Loucy (cell line): ENCODE data around the gene CACNA1C.

Experiments
- H2AFZ ChIP-seq: fragments of 200-600 bp; sonication (generic); 2 replicates; pipeline ENCODE4 v1.6.0; 2016; ENCODE audit warnings: antibody characterized with exemption, mild to moderate bottlenecking, low read length, moderate library complexity
- H3F3A ChIP-seq: fragments of 200-600 bp; 2 replicates; pipeline ENCODE4 v1.6.0; 2016; ENCODE audit warnings: antibody characterized with exemption, low read depth, mild to moderate bottlenecking
- H3K27me3 ChIP-seq: fragments of 200-600 bp; sonication (generic); 2 replicates; pipeline ENCODE4 v1.6.1; 2014; ENCODE audit warnings: low read length, mild to moderate bottlenecking; ENCODE audit not compliant: insufficient read depth, poor library complexity, severe bottlenecking
- H3K36me3 ChIP-seq: fragments of 200-600 bp; sonication (generic); 2 replicates; pipeline ENCODE4 v1.6.1; 2016; ENCODE audit warnings: low read length; ENCODE audit not compliant: insufficient read depth
- H3K4me1 ChIP-seq: fragments of 200-600 bp; sonication (generic); 2 replicates; pipeline ENCODE4 v1.5.1; 2014; ENCODE audit warnings: low read length, mild to moderate bottlenecking; ENCODE audit not compliant: insufficient read depth, poor library complexity, severe bottlenecking
- H3K4me2 ChIP-seq: fragments of 200-600 bp; sonication (generic); 2 replicates; pipeline ENCODE4 v1.6.0; 2014; ENCODE audit warnings: antibody characterized with exemption, low read length, low read depth, mild to moderate bottlenecking; ENCODE audit not compliant: poor library complexity, severe bottlenecking
- H3K4me3 ChIP-seq: fragments of 200-600 bp; sonication (generic); 2 replicates; pipeline ENCODE4 v1.5.1; 2014; ENCODE audit warnings: low read length, mild to moderate bottlenecking, mixed read lengths; ENCODE audit not compliant: poor library complexity, severe bottlenecking
- H3K79me2 ChIP-seq: fragments of 200-600 bp; sonication (generic); 2 replicates; pipeline ENCODE4 v1.6.1; 2014; ENCODE audit warnings: low read length; ENCODE audit not compliant: insufficient read depth
- H3K9ac ChIP-seq: fragments of 200-600 bp; sonication (generic); 2 replicates; pipeline ENCODE4 v1.6.0; 2014; ENCODE audit warnings: mild to moderate bottlenecking, low read depth, low read length, moderate library complexity; ENCODE audit not compliant: poor library complexity, severe bottlenecking
- H3K9me2 ChIP-seq: fragments of 200-600 bp; sonication (generic); replicated peaks from 2 replicates; pipeline ENCODE4 v1.6.1; 2016; ENCODE audit warnings: low read depth, low read length, mixed read lengths
- H3K9me3 ChIP-seq: fragments of 200-600 bp; sonication (generic); 2 replicates; pipeline ENCODE4 v1.6.1; 2014; ENCODE audit warnings: mild to moderate bottlenecking, antibody characterized with exemption, low read length, low read depth; ENCODE audit not compliant: insufficient read depth
- H4K20me1 ChIP-seq: fragments of 200-600 bp; sonication (generic); 2 replicates; pipeline ENCODE4 v1.6.0; 2014; ENCODE audit warnings: antibody characterized with exemption, low read length, mild to moderate bottlenecking; ENCODE audit not compliant: insufficient read depth, poor library complexity, severe bottlenecking
- EZH2phosphoT487 ChIP-seq: fragments of 200-600 bp; IDR thresholded peaks from 2 replicates; pipeline ENCODE4 v1.6.1; 2018; ENCODE audit warnings: antibody characterized with exemption, mild to moderate bottlenecking, moderate library complexity, borderline replicate concordance
- TF ChIP-seq, protein P1 (sequence below): fragments of 200-600 bp; sonication (generic); conservative IDR thresholded peaks from 2 replicates; pipeline ENCODE4 v1.5.1; 2014; ENCODE audit warnings: mild to moderate bottlenecking, antibody characterized with exemption, low read length

The CACNA1C gene

DNA sequence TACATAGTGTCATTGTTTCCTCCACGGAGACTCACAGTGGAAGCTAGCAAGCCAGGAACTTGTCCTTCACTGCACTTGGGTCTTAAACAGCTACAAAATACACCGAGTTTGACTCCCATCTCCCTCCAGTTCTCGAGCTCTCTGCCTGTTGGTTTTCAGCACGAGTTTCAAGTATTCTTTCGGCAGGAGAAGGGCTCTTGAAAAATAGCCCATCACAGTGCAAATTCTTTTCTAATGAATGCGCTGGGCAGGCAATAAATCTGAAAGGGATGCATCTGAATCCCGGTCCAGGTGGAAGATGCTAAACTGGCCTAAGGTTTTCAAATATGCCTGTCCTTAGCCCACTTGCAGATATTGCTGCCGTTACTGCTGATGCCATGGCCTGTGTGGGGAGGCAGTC lies 173.9 kb downstream of the CACNA1C start:
- Histone ChIP-seq H3K9ac (no peak overlapping the region), H3K36me3 (no peaks in the 10 kb centered on the region), H3K9me3 (no peaks in the 10 kb centered on the region), H3K4me1 (no peaks in the 10 kb centered on the region), H3K9me2 (no peaks in the 10 kb centered on the region), H3K4me3 (no peak overlapping the region), H2AFZ (no peak overlapping the region), H4K20me1 (no peaks in the 10 kb centered on the region), H3F3A (no peaks in the 10 kb centered on the region), H3K79me2 (no peaks in the 10 kb centered on the region), H3K27me3 (no peaks in the 10 kb centered on the region), H3K4me2 (no peak overlapping the region)
- TF ChIP-seq, protein P1, sequence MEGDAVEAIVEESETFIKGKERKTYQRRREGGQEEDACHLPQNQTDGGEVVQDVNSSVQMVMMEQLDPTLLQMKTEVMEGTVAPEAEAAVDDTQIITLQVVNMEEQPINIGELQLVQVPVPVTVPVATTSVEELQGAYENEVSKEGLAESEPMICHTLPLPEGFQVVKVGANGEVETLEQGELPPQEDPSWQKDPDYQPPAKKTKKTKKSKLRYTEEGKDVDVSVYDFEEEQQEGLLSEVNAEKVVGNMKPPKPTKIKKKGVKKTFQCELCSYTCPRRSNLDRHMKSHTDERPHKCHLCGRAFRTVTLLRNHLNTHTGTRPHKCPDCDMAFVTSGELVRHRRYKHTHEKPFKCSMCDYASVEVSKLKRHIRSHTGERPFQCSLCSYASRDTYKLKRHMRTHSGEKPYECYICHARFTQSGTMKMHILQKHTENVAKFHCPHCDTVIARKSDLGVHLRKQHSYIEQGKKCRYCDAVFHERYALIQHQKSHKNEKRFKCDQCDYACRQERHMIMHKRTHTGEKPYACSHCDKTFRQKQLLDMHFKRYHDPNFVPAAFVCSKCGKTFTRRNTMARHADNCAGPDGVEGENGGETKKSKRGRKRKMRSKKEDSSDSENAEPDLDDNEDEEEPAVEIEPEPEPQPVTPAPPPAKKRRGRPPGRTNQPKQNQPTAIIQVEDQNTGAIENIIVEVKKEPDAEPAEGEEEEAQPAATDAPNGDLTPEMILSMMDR, result no peak
- TF ChIP-seq EZH2phosphoT487, result no peak

DNA sequence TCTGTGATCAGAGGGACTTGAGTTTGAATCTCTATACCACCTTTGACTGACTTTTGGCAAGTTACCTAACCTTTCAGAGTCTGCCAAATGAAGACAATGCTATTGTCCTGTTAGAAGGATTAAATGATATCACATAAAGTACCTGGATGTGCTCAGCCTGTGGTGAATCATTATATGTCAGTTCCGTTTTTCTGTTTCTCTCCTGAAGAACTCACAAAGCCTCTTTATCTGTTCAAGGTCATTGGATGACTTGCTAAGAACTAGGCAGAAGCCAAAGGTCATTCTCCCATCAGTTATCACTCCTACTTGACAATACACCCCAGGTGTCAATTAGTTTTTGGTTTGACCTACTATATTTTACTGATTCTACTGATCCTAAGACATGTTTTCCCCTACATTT lies 174.6 kb downstream of the CACNA1C start:
- H3K79me2 ChIP-seq, result no peaks in the 10 kb centered on the region
- H3K9me2 ChIP-seq, result no peaks in the 10 kb centered on the region
- H3K9ac ChIP-seq, result no peak overlapping the region
- H3F3A ChIP-seq, result no peaks in the 10 kb centered on the region
- H3K4me1 ChIP-seq, result no peaks in the 10 kb centered on the region
- no peak for TF ChIP-seq EZH2phosphoT487
- TF ChIP-seq, protein P1, result no peak
- no peaks in the 10 kb centered on the region for H3K36me3 ChIP-seq
- no peak overlapping the region for H3K4me2 ChIP-seq
- no peaks in the 10 kb centered on the region for H3K9me3 ChIP-seq
- H2AFZ ChIP-seq, result no peak overlapping the region
- H3K4me3 ChIP-seq, result no peak overlapping the region
- no peaks in the 10 kb centered on the region for H3K27me3 ChIP-seq
- no peaks in the 10 kb centered on the region for H4K20me1 ChIP-seq

DNA sequence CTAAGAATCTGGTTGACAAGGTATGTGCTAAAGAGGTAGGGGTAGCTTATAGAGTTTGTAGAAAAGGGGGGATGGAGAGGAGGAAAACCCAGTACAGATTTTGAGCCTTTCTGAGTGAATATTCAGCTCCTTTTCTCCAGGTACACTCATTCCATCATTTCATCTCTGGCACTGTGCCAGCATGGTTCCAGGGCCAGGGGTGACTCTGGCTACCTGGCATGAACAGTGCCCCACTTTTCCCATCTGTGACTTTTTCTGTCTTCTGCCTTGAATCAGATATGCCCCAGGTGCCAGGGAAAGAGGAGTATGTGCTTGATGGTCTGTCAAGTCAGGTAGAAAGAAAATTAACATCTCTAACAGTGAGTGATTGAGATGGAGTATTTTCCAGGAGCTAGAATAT lies 175.7 kb downstream of the CACNA1C start:
- TF ChIP-seq EZH2phosphoT487, result no peak
- TF ChIP-seq, protein P1, result no peak

More for the DNA sequence above, 175.7 kb downstream of the CACNA1C start:
- H3K9ac ChIP-seq, result no peak overlapping the region
- no peak overlapping the region for H3K4me2 ChIP-seq
- H3K4me1 ChIP-seq, result no peaks in the 10 kb centered on the region
- no peak overlapping the region for H3K4me3 ChIP-seq
- H2AFZ ChIP-seq, result no peak overlapping the region
- no peaks in the 10 kb centered on the region for H3K36me3 ChIP-seq
- H3F3A ChIP-seq, result no peaks in the 10 kb centered on the region
- no peaks in the 10 kb centered on the region for H3K9me3 ChIP-seq
- no peaks in the 10 kb centered on the region for H3K79me2 ChIP-seq
- H4K20me1 ChIP-seq, result no peaks in the 10 kb centered on the region
- H3K27me3 ChIP-seq, result no peaks in the 10 kb centered on the region
- H3K9me2 ChIP-seq, result no peaks in the 10 kb centered on the region
